ENCODE data around the gene SLC4A1AP. TPM values are rescaled to one million over a fixed set of nuclear protein-coding genes. Genes with fewer than 3 reads are reported as not detected.

Gene SLC4A1AP
- total and polyA plus RNA-seq, 2 of the 13 experiments (the other 11 are each of a cell fraction or from before 2014, with no cell fraction given), result 15.3 to 44.6 TPM

DNA sequence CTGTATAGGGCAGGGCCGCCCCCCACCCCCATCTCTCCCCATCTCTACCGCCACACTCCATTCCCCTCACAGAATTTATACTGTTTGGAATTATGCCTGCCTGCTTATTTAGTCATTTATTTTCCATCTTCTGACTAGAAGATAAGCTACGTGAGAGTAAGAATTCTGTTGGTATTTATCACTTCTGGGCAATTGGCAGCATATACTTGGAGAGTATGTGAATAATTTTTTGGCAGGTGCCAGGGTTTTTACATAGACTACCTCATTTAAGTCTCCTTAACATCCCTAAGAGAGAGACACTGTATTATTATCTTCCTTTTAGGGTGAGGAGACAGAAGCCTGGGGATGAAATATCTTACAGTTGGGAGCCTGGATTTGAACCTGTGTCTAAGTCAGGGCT, 45.0 kb downstream of the SLC4A1AP start:
- H4K20me1 ChIP-seq (ENCODE audit: insufficient read depth, low read length), result no peaks in the 10 kb centered on the region
- no TSS peak for BruUV-seq (replicated peaks)
- no peak overlapping the region for H3K9ac ChIP-seq (ENCODE audit: insufficient read depth, low read depth, low read length)
- no peaks in the 10 kb centered on the region for H3K79me2 ChIP-seq (ENCODE audit: insufficient read depth, low read length)
- no peaks in the 10 kb centered on the region for H3K9me3 ChIP-seq (ENCODE audit: low read length)
- POLR2A ChIA-PET, result interaction anchor here (0.6 kb wide), 1 partner anchor 44 kb away, joined by 4 read pairs; no protein-coding TSS in a partner anchor
- ATAC-seq (no peak), FAIRE-seq (no peak), DNase-seq (ENCODE audit: low spot score) (no peak)
- CTCF ChIA-PET (ENCODE audit: low intra/inter-chr PET ratio, low total read pairs), result no interaction called here
- WGBS (ENCODE audit: low lambda C conversion rate), result 55% methylated on average over 3 of the region's 3 CpGs
- no peak overlapping the region for H2AFZ ChIP-seq (ENCODE audit: low read length)
- H3K4me3 ChIP-seq (replicated peaks in 1 of 3; ENCODE audit: insufficient read depth in 1 of 3, low read depth in 2 of 3, low read length in 3 of 3), result no peak overlapping the region
- peaks cover 49% of the 10 kb centered on the region for H3K4me1 ChIP-seq (ENCODE audit: insufficient read depth, low read length)
- in situ Hi-C loops (cut with HindIII; ENCODE audit: extremely low pct_ligation_motif_present, low pct_unique_long_range_greater_than_20kb), result loop anchor here (5.0 to 10.0 kb wide), 2 partner anchors 44 to 686 kb away; partner anchors contain the start of gene FOSL2
- H3K27me3 ChIP-seq (ENCODE audit: control insufficient read depth in 1 of 2, insufficient read depth in 2 of 2, low read length in 2 of 2), result no peaks in the 10 kb centered on the region
- intact Hi-C loops (cut with micrococcal nuclease; ENCODE audit: unreplicated experiment), result loop anchor here (10.0 kb wide), 1 partner anchor 856 kb away; no protein-coding TSS in a partner anchor
- H3K4me2 ChIP-seq (ENCODE audit: low read depth, low read length), result no peak overlapping the region
- no peaks in the 10 kb centered on the region for H3K36me3 ChIP-seq (replicated peaks in 1 of 2; ENCODE audit: control insufficient read depth in 1 of 2, insufficient read depth in 2 of 2, low read length in 2 of 2)
- H3K27ac ChIP-seq (ENCODE audit: extremely low read length, insufficient read depth, low read length), result no peak overlapping the region
- TF ChIP-seq RARG (CRISPR knock-in tag; IDR thresholded peaks at IDR 0.05; ENCODE audit: low read depth), result no peak
- no peak for TF ChIP-seq ZNF670 (CRISPR knock-in tag; IDR thresholded peaks at IDR 0.05; ENCODE audit: borderline replicate concordance)
- no peak for TF ChIP-seq ZNF749 (CRISPR knock-in tag; IDR thresholded peaks at IDR 0.05; ENCODE audit: borderline replicate concordance)
- no peak for TF ChIP-seq SKI (IDR thresholded peaks at IDR 0.05; ENCODE audit: partially characterized antibody)
- TF ChIP-seq SIX1 (CRISPR knock-in tag; IDR thresholded peaks at IDR 0.05; ENCODE audit: borderline replicate concordance), result no peak
- TF ChIP-seq NFIB (CRISPR knock-in tag; IDR thresholded peaks at IDR 0.05; ENCODE audit: borderline replicate concordance), result no peak
- TF ChIP-seq ARID2 (CRISPR knock-in tag; IDR thresholded peaks at IDR 0.05; ENCODE audit: borderline replicate concordance), result no peak
- TF ChIP-seq ZNF546 (CRISPR knock-in tag; conservative IDR thresholded peaks at IDR 0.05), result no peak

DNA sequence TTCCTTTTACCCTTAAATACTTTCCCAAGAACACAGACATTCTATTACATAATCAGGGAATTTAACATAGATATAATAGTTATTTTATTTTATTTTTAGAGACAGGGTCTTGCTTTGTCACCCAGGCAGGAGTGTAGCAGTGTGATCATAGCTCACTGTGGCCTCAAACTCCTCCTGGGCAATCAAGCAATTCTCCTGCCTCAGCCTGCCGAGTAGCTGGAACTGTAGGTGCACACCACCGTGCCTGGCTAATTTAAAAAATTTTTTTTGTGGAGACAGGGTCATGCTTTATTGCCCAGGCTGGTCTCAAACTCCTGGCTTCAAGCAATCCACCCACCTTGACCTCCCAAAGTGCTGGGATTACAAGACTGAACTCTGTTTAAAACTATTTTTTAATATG, 45.6 kb downstream of the SLC4A1AP start:
- ATAC-seq (no peak), FAIRE-seq (no peak), DNase-seq (ENCODE audit: low spot score) (no peak)
- no TSS peak for BruUV-seq (replicated peaks)
- Histone ChIP-seq H3K36me3 (replicated peaks in 1 of 2; ENCODE audit: control insufficient read depth in 1 of 2, insufficient read depth in 2 of 2, low read length in 2 of 2) (no peaks in the 10 kb centered on the region), H2AFZ (ENCODE audit: low read length) (no peak overlapping the region), H3K4me1 (ENCODE audit: insufficient read depth, low read length) (peaks cover 45% of the 10 kb centered on the region), H3K4me2 (ENCODE audit: low read depth, low read length) (no peak overlapping the region), H3K27me3 (ENCODE audit: control insufficient read depth in 1 of 2, insufficient read depth in 2 of 2, low read length in 2 of 2) (no peaks in the 10 kb centered on the region), H3K79me2 (ENCODE audit: insufficient read depth, low read length) (no peaks in the 10 kb centered on the region), H4K20me1 (ENCODE audit: insufficient read depth, low read length) (no peaks in the 10 kb centered on the region), H3K27ac (ENCODE audit: extremely low read length, insufficient read depth, low read length) (no peak overlapping the region), H3K9ac (ENCODE audit: insufficient read depth, low read depth, low read length) (no peak overlapping the region), H3K9me3 (ENCODE audit: low read length) (no peaks in the 10 kb centered on the region), H3K4me3 (replicated peaks in 1 of 3; ENCODE audit: insufficient read depth in 1 of 3, low read depth in 2 of 3, low read length in 3 of 3) (no peak overlapping the region)
- WGBS (ENCODE audit: low lambda C conversion rate), result 27% methylated on average over 2 of the region's 2 CpGs
- intact Hi-C loops (cut with micrococcal nuclease; ENCODE audit: unreplicated experiment), result loop anchor here (10.0 kb wide), 1 partner anchor 855 kb away; no protein-coding TSS in a partner anchor
- in situ Hi-C loops (cut with HindIII; ENCODE audit: extremely low pct_ligation_motif_present, low pct_unique_long_range_greater_than_20kb), result loop anchor here (5.0 to 10.0 kb wide), 2 partner anchors 43 to 685 kb away; partner anchors contain the start of gene FOSL2
- POLR2A ChIA-PET, result no interaction called here
- CTCF ChIA-PET (ENCODE audit: low intra/inter-chr PET ratio, low total read pairs), result no interaction called here
- TF ChIP-seq TEAD2 (CRISPR knock-in tag; IDR thresholded peaks at IDR 0.05) (no peak), ZFP37 (CRISPR knock-in tag; IDR thresholded peaks at IDR 0.05; ENCODE audit: borderline replicate concordance) (no peak), ZBTB20 (CRISPR knock-in tag; IDR thresholded peaks at IDR 0.05; ENCODE audit: borderline replicate concordance, low read depth) (no peak), PTBP1 (IDR thresholded peaks at IDR 0.05; ENCODE audit: low read depth, low read length, poor library complexity, severe bottlenecking) (no peak), FOXP1 (IDR thresholded peaks at IDR 0.05) (no peak), FOXP1 (CRISPR knock-in tag; IDR thresholded peaks at IDR 0.05) (no peak)
- TF ChIP-seq, protein P1, sequence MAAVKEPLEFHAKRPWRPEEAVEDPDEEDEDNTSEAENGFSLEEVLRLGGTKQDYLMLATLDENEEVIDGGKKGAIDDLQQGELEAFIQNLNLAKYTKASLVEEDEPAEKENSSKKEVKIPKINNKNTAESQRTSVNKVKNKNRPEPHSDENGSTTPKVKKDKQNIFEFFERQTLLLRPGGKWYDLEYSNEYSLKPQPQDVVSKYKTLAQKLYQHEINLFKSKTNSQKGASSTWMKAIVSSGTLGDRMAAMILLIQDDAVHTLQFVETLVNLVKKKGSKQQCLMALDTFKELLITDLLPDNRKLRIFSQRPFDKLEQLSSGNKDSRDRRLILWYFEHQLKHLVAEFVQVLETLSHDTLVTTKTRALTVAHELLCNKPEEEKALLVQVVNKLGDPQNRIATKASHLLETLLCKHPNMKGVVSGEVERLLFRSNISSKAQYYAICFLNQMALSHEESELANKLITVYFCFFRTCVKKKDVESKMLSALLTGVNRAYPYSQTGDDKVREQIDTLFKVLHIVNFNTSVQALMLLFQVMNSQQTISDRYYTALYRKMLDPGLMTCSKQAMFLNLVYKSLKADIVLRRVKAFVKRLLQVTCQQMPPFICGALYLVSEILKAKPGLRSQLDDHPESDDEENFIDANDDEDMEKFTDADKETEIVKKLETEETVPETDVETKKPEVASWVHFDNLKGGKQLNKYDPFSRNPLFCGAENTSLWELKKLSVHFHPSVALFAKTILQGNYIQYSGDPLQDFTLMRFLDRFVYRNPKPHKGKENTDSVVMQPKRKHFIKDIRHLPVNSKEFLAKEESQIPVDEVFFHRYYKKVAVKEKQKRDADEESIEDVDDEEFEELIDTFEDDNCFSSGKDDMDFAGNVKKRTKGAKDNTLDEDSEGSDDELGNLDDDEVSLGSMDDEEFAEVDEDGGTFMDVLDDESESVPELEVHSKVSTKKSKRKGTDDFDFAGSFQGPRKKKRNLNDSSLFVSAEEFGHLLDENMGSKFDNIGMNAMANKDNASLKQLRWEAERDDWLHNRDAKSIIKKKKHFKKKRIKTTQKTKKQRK (IDR thresholded peaks at IDR 0.05; ENCODE audit: low read length), result no peak
- TF ChIP-seq, protein P2, sequence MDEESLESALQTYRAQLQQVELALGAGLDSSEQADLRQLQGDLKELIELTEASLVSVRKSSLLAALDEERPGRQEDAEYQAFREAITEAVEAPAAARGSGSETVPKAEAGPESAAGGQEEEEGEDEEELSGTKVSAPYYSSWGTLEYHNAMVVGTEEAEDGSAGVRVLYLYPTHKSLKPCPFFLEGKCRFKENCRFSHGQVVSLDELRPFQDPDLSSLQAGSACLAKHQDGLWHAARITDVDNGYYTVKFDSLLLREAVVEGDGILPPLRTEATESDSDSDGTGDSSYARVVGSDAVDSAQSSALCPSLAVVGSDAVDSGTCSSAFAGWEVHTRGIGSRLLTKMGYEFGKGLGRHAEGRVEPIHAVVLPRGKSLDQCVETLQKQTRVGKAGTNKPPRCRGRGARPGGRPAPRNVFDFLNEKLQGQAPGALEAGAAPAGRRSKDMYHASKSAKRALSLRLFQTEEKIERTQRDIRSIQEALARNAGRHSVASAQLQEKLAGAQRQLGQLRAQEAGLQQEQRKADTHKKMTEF (CRISPR knock-in tag; IDR thresholded peaks at IDR 0.05), result no peak

Measured in HepG2 (cell line).